ENCODE data around the gene GPR27. TPM values are rescaled to one million over a fixed set of nuclear protein-coding genes. Genes with fewer than 3 reads are reported as not detected.

GPR27 gene
- total and polyA plus RNA-seq, 10 of the 15 experiments (the other 5 are each of a cell fraction or from before 2014, with no cell fraction given): not detected

- CTCF ChIA-PET: interaction anchor here (1.4 kb wide), 1 partner anchor 143 kb away, joined by 4 read pairs; no protein-coding TSS in a partner anchor
- DNase-seq (ENCODE audit: low read depth, low spot score) (no peak), FAIRE-seq (no peak), ATAC-seq (no peak)
- POLR2A ChIA-PET: no interaction called here
- no peaks in the 10 kb centered on the region for H4K20me1 ChIP-seq (ENCODE audit: control insufficient read depth, insufficient read depth)
- no peaks in the 10 kb centered on the region for H3K36me3 ChIP-seq (ENCODE audit: control insufficient read depth in 2 of 2, insufficient read depth in 2 of 2, low read length in 1 of 2)
- no peaks in the 10 kb centered on the region for H3K4me1 ChIP-seq (ENCODE audit: control insufficient read depth, insufficient read depth, low read length)
- no peak overlapping the region for H3K9ac ChIP-seq (ENCODE audit: control insufficient read depth, insufficient read depth, low read length)
- TF ChIP-seq NRF1 (conservative IDR thresholded peaks at IDR 0.05; ENCODE audit: low read depth, low read length): no peak
- TF ChIP-seq ASH2L (IDR thresholded peaks at IDR 0.05; ENCODE audit: borderline replicate concordance, low read depth): no peak
- TF ChIP-seq RELB (IDR thresholded peaks at IDR 0.05; ENCODE audit: low read depth): no peak
- TF ChIP-seq ATF7 (IDR thresholded peaks at IDR 0.05; ENCODE audit: low read depth): no peak
- SMC1A ChIA-PET (ENCODE audit: uncharacterized antibody, unreplicated experiment): no interaction called here
- no peak overlapping the region for H3K27ac ChIP-seq (ENCODE audit: control insufficient read depth, insufficient read depth)
- intact Hi-C loops (cut with micrococcal nuclease; ENCODE audit: unreplicated experiment): loop anchor here (10.0 kb wide), 1 partner anchor 362 kb away; no protein-coding TSS in a partner anchor
- no peak overlapping the region for H3K4me3 ChIP-seq
- in situ Hi-C loops (cut with MboI): loop anchor here (5.0 to 10.0 kb wide), 2 partner anchors 1090 to 1352 kb away; no protein-coding TSS in a partner anchor
- no TSS peak for BruUV-seq (replicated peaks)
- WGBS (ENCODE audit: insufficient coverage, insufficient replicate concordance, low lambda C conversion rate, missing lambda C conversion rate): 35% methylated on average over 4 of the region's 4 CpGs
- RAD21 ChIA-PET (ENCODE audit: unreplicated experiment): no interaction called here
- no peaks in the 10 kb centered on the region for H3K9me3 ChIP-seq (replicated peaks; ENCODE audit: control insufficient read depth, insufficient read depth, low read length)
- no peaks in the 10 kb centered on the region for H3K79me2 ChIP-seq (ENCODE audit: control insufficient read depth, insufficient read depth, low read length)
- no peaks in the 10 kb centered on the region; a peak in 3 of 4 replicates for H3K27me3 ChIP-seq (replicated peaks in 1 of 2; ENCODE audit: control insufficient read depth in 2 of 2, insufficient read depth in 2 of 2, low read length in 1 of 2)
- no peak overlapping the region for H3K4me2 ChIP-seq (ENCODE audit: control insufficient read depth, insufficient read depth)
- no peak overlapping the region for H2AFZ ChIP-seq (ENCODE audit: control insufficient read depth, low read depth, low read length)
Observed at GRCh38 chr3:71732637-71733036, 21.0 kb upstream of the GPR27 start.

GRCh38 chr3:71733319-71733718, 20.3 kb upstream of the GPR27 start:
- FAIRE-seq (no peak), ATAC-seq (no peak)
- intact Hi-C loops (cut with micrococcal nuclease; ENCODE audit: unreplicated experiment): loop anchor here (10.0 kb wide), 1 partner anchor 361 kb away; no protein-coding TSS in a partner anchor
- TF ChIP-seq STAT3 (IDR thresholded peaks at IDR 0.05; ENCODE audit: low read depth, low read length): no peak
- TF ChIP-seq ZSCAN29 (IDR thresholded peaks at IDR 0.05): no peak
- TF ChIP-seq MTA2 (IDR thresholded peaks at IDR 0.05; ENCODE audit: low read depth): no peak
- TF ChIP-seq, protein P1, sequence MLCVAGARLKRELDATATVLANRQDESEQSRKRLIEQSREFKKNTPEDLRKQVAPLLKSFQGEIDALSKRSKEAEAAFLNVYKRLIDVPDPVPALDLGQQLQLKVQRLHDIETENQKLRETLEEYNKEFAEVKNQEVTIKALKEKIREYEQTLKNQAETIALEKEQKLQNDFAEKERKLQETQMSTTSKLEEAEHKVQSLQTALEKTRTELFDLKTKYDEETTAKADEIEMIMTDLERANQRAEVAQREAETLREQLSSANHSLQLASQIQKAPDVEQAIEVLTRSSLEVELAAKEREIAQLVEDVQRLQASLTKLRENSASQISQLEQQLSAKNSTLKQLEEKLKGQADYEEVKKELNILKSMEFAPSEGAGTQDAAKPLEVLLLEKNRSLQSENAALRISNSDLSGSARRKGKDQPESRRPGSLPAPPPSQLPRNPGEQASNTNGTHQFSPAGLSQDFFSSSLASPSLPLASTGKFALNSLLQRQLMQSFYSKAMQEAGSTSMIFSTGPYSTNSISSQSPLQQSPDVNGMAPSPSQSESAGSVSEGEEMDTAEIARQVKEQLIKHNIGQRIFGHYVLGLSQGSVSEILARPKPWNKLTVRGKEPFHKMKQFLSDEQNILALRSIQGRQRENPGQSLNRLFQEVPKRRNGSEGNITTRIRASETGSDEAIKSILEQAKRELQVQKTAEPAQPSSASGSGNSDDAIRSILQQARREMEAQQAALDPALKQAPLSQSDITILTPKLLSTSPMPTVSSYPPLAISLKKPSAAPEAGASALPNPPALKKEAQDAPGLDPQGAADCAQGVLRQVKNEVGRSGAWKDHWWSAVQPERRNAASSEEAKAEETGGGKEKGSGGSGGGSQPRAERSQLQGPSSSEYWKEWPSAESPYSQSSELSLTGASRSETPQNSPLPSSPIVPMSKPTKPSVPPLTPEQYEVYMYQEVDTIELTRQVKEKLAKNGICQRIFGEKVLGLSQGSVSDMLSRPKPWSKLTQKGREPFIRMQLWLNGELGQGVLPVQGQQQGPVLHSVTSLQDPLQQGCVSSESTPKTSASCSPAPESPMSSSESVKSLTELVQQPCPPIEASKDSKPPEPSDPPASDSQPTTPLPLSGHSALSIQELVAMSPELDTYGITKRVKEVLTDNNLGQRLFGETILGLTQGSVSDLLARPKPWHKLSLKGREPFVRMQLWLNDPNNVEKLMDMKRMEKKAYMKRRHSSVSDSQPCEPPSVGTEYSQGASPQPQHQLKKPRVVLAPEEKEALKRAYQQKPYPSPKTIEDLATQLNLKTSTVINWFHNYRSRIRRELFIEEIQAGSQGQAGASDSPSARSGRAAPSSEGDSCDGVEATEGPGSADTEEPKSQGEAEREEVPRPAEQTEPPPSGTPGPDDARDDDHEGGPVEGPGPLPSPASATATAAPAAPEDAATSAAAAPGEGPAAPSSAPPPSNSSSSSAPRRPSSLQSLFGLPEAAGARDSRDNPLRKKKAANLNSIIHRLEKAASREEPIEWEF (IDR thresholded peaks at IDR 0.05; ENCODE audit: insufficient replicate concordance, low read depth, low read length): no peak
- no peak for TF ChIP-seq NR2F1 (conservative IDR thresholded peaks at IDR 0.05)
- no peak for TF ChIP-seq NBN (IDR thresholded peaks at IDR 0.05)
- TF ChIP-seq TCF3 (IDR thresholded peaks at IDR 0.05; ENCODE audit: borderline replicate concordance, insufficient read depth, low read depth, low read length): no peak
- no peak for TF ChIP-seq JUNB (IDR thresholded peaks at IDR 0.05)

More at GRCh38 chr3:71733319-71733718, 20.3 kb upstream of the GPR27 start:
- Histone ChIP-seq H3K4me3 (no peak overlapping the region), H3K79me2 (ENCODE audit: control insufficient read depth, insufficient read depth, low read length) (no peaks in the 10 kb centered on the region), H3K9ac (ENCODE audit: control insufficient read depth, insufficient read depth, low read length) (no peak overlapping the region), H3K4me2 (ENCODE audit: control insufficient read depth, insufficient read depth) (no peak overlapping the region), H3K27ac (ENCODE audit: control insufficient read depth, insufficient read depth) (no peak overlapping the region), H4K20me1 (ENCODE audit: control insufficient read depth, insufficient read depth) (no peaks in the 10 kb centered on the region), H3K36me3 (ENCODE audit: control insufficient read depth in 2 of 2, insufficient read depth in 2 of 2, low read length in 1 of 2) (no peaks in the 10 kb centered on the region), H3K9me3 (replicated peaks; ENCODE audit: control insufficient read depth, insufficient read depth, low read length) (no peaks in the 10 kb centered on the region), H3K27me3 (replicated peaks in 1 of 2; ENCODE audit: control insufficient read depth in 2 of 2, insufficient read depth in 2 of 2, low read length in 1 of 2) (peaks cover 0 to 4% of the 10 kb centered on the region in 2 experiments; a peak in 3 of 4 replicates), H2AFZ (ENCODE audit: control insufficient read depth, low read depth, low read length) (no peak overlapping the region), H3K4me1 (ENCODE audit: control insufficient read depth, insufficient read depth, low read length) (no peaks in the 10 kb centered on the region)
- ChIA-PET CTCF (interaction anchor here (0.9 to 1.4 kb wide), 3 partner anchors 22 to 142 kb away, joined by 3 to 4 read pairs (median 3); no protein-coding TSS in a partner anchor), SMC1A (ENCODE audit: uncharacterized antibody, unreplicated experiment) (no interaction called here), POLR2A (no interaction called here), RAD21 (ENCODE audit: unreplicated experiment) (no interaction called here)
- in situ Hi-C loops (cut with MboI): loop anchor here (5.0 to 10.0 kb wide), 2 partner anchors 1089 to 1351 kb away; no protein-coding TSS in a partner anchor
- no peak for DNase-seq (ENCODE audit: low read depth, low spot score)
- BruUV-seq (replicated peaks): no TSS peak
- 15% methylated on average over 2 of the region's 2 CpGs for WGBS (ENCODE audit: insufficient coverage, insufficient replicate concordance, low lambda C conversion rate, missing lambda C conversion rate)
